ENCODE data around the gene TTLL11. TPM values are rescaled to one million over a fixed set of nuclear protein-coding genes. Genes with fewer than 3 reads are reported as not detected.

Gene TTLL11
- total and polyA plus RNA-seq, 4 donors: 1.4 to 4.5 (median 3.6) TPM

DNA sequence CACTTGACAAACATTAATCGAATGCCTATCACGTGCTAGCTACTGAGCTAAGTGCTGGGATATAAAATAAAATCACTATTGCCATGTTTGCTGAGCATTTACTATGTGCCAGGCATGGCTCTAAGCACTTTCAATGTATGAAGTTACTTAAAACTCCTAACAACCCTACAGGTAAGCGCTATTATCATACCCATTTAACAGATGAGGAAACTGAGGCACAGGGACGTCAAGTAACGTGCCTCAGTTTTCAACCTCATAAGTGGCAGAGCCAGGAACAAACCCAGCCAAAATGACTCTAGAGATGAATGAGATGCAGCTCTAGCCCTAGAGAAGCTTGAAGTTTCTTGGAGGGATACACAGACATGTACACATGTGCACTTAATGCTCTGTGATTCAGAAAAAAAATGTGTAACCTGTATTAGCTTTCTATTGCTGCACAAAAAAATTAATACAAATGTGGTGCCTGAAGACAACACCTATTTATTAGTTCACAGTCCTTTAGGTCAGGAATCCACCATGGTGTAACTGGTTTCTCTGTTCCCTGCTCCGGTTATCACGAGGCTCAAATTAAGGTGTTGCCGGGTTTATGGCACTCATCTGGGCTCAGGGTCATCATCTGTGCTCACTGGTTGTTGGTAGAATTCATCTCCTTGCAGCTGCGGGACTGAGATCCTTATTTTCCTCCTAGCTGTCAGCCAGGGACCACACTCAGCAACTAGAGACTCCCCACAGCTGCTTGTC, 33.7 kb downstream of the TTLL11 start:
- Histone ChIP-seq H3K4me3 (ENCODE audit: low read depth in 1 of 3, low read length in 3 of 3) (no peak overlapping the region), H3K27ac (ENCODE audit: low read depth in 1 of 2, low read length in 2 of 2) (no peak overlapping the region), H3K9me3 (ENCODE audit: control insufficient read depth in 4 of 4, low read length in 3 of 4) (no peaks in the 10 kb centered on the region), H3K36me3 (ENCODE audit: control insufficient read depth in 4 of 4, insufficient read depth in 3 of 4, low read depth in 1 of 4, low read length in 3 of 4) (no peaks in the 10 kb centered on the region), H3K27me3 (ENCODE audit: control insufficient read depth in 4 of 4, insufficient read depth in 4 of 4, low read length in 3 of 4) (no peaks in the 10 kb centered on the region), H3K4me1 (ENCODE audit: control insufficient read depth in 4 of 4, insufficient read depth in 4 of 4, low read length in 3 of 4) (no peaks in the 10 kb centered on the region), H3K9ac (ENCODE audit: low read depth in 1 of 2, low read length in 2 of 2) (no peak overlapping the region)
- 92% methylated on average over 9 of the region's 9 CpGs for WGBS
- TF ChIP-seq FOXA1 (IDR thresholded peaks at IDR 0.05) (no peak), JUND (IDR thresholded peaks at IDR 0.05) (no peak), EGR1 (IDR thresholded peaks at IDR 0.05; ENCODE audit: low read depth in 2 of 2) (no peak), FOXA2 (IDR thresholded peaks at IDR 0.05) (no peak), TAF1 (conservative IDR thresholded peaks at IDR 0.05) (no peak), YY1 (IDR thresholded peaks at IDR 0.05) (no peak), RXRA (IDR thresholded peaks at IDR 0.05) (no peak), SP1 (IDR thresholded peaks at IDR 0.05) (no peak), HNF4G (IDR thresholded peaks at IDR 0.05) (no peak), NR2F2 (IDR thresholded peaks at IDR 0.05) (no peak), HNF4A (conservative IDR thresholded peaks at IDR 0.05) (no peak), GABPA (IDR thresholded peaks at IDR 0.05 in 1 of 2, conservative IDR thresholded peaks at IDR 0.05 in 1 of 2) (no peak), RAD21 (IDR thresholded peaks at IDR 0.05) (no peak)
- TF ChIP-seq, protein P1, sequence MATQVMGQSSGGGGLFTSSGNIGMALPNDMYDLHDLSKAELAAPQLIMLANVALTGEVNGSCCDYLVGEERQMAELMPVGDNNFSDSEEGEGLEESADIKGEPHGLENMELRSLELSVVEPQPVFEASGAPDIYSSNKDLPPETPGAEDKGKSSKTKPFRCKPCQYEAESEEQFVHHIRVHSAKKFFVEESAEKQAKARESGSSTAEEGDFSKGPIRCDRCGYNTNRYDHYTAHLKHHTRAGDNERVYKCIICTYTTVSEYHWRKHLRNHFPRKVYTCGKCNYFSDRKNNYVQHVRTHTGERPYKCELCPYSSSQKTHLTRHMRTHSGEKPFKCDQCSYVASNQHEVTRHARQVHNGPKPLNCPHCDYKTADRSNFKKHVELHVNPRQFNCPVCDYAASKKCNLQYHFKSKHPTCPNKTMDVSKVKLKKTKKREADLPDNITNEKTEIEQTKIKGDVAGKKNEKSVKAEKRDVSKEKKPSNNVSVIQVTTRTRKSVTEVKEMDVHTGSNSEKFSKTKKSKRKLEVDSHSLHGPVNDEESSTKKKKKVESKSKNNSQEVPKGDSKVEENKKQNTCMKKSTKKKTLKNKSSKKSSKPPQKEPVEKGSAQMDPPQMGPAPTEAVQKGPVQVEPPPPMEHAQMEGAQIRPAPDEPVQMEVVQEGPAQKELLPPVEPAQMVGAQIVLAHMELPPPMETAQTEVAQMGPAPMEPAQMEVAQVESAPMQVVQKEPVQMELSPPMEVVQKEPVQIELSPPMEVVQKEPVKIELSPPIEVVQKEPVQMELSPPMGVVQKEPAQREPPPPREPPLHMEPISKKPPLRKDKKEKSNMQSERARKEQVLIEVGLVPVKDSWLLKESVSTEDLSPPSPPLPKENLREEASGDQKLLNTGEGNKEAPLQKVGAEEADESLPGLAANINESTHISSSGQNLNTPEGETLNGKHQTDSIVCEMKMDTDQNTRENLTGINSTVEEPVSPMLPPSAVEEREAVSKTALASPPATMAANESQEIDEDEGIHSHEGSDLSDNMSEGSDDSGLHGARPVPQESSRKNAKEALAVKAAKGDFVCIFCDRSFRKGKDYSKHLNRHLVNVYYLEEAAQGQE (IDR thresholded peaks at IDR 0.05): no peak
- TF ChIP-seq, protein P2, sequence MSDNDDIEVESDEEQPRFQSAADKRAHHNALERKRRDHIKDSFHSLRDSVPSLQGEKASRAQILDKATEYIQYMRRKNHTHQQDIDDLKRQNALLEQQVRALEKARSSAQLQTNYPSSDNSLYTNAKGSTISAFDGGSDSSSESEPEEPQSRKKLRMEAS (IDR thresholded peaks at IDR 0.05): no peak
- TF ChIP-seq, protein P3, sequence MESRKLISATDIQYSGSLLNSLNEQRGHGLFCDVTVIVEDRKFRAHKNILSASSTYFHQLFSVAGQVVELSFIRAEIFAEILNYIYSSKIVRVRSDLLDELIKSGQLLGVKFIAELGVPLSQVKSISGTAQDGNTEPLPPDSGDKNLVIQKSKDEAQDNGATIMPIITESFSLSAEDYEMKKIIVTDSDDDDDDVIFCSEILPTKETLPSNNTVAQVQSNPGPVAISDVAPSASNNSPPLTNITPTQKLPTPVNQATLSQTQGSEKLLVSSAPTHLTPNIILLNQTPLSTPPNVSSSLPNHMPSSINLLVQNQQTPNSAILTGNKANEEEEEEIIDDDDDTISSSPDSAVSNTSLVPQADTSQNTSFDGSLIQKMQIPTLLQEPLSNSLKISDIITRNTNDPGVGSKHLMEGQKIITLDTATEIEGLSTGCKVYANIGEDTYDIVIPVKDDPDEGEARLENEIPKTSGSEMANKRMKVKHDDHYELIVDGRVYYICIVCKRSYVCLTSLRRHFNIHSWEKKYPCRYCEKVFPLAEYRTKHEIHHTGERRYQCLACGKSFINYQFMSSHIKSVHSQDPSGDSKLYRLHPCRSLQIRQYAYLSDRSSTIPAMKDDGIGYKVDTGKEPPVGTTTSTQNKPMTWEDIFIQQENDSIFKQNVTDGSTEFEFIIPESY (IDR thresholded peaks at IDR 0.05): no peak
- TF ChIP-seq, protein P4, sequence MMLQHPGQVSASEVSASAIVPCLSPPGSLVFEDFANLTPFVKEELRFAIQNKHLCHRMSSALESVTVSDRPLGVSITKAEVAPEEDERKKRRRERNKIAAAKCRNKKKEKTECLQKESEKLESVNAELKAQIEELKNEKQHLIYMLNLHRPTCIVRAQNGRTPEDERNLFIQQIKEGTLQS (IDR thresholded peaks at IDR 0.05): no peak
- TF ChIP-seq, protein P5, sequence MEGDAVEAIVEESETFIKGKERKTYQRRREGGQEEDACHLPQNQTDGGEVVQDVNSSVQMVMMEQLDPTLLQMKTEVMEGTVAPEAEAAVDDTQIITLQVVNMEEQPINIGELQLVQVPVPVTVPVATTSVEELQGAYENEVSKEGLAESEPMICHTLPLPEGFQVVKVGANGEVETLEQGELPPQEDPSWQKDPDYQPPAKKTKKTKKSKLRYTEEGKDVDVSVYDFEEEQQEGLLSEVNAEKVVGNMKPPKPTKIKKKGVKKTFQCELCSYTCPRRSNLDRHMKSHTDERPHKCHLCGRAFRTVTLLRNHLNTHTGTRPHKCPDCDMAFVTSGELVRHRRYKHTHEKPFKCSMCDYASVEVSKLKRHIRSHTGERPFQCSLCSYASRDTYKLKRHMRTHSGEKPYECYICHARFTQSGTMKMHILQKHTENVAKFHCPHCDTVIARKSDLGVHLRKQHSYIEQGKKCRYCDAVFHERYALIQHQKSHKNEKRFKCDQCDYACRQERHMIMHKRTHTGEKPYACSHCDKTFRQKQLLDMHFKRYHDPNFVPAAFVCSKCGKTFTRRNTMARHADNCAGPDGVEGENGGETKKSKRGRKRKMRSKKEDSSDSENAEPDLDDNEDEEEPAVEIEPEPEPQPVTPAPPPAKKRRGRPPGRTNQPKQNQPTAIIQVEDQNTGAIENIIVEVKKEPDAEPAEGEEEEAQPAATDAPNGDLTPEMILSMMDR (IDR thresholded peaks at IDR 0.05; ENCODE audit: low read depth, low read length, missing input control): no peak
- DNase-seq (ENCODE audit: low spot score): no peak
